ENCODE results near the gene ACIN1. TPM values are rescaled to one million over a fixed set of nuclear protein-coding genes. Genes with fewer than 3 reads are reported as not detected.

ACIN1 gene
- total and polyA plus RNA-seq, 2 of the 13 experiments (the other 11 are each of a cell fraction or from before 2014, with no cell fraction given), result 165 to 183 TPM

- peak; percentile 94 for TF ChIP-seq ZNF740 (CRISPR knock-in tag; IDR thresholded peaks at IDR 0.05)
- TF ChIP-seq ZNF547 (CRISPR knock-in tag; IDR thresholded peaks at IDR 0.05), result no peak; the same call in 1 of the 2 replicates
- TF ChIP-seq PCBP1 (IDR thresholded peaks at IDR 0.05; ENCODE audit: borderline replicate concordance, low read depth, low read length), result 0 out of 2 replicates have a peak, but pooled peaks have one; percentile 33
- no peak for TF ChIP-seq ZNF136 (CRISPR knock-in tag; IDR thresholded peaks at IDR 0.05; ENCODE audit: low read depth)
- TF ChIP-seq ZNF331 (CRISPR knock-in tag; IDR thresholded peaks at IDR 0.05), result peak; percentile 42; the same call in 1 of the 2 replicates
- 0 out of 2 replicates have a peak, but pooled peaks have one; percentile 23 for TF ChIP-seq ZNF280B (CRISPR knock-in tag; IDR thresholded peaks at IDR 0.05; ENCODE audit: borderline replicate concordance)
- TF ChIP-seq ZNF780A (CRISPR knock-in tag; IDR thresholded peaks at IDR 0.05), result no peak
- no peak for TF ChIP-seq HCFC1 (IDR thresholded peaks at IDR 0.05; ENCODE audit: low read depth, low read length)
- no peak for TF ChIP-seq ATF4 (CRISPR knock-in tag; IDR thresholded peaks at IDR 0.05)
- no peak for TF ChIP-seq ZBTB42 (CRISPR knock-in tag; IDR thresholded peaks at IDR 0.05)
- peak; percentile 65; the same call in 1 of the 2 replicates for TF ChIP-seq NFKB2 (CRISPR knock-in tag; IDR thresholded peaks at IDR 0.05; ENCODE audit: borderline replicate concordance)
- TF ChIP-seq ZNF20 (CRISPR knock-in tag; IDR thresholded peaks at IDR 0.05), result no peak
- no peak for TF ChIP-seq ELF3 (CRISPR knock-in tag; IDR thresholded peaks at IDR 0.05)
- no peak for TF ChIP-seq ZBTB21 (CRISPR knock-in tag; IDR thresholded peaks at IDR 0.05)
- TF ChIP-seq ZNF432 (CRISPR knock-in tag; IDR thresholded peaks at IDR 0.05; ENCODE audit: borderline replicate concordance), result no peak
- peak; percentile 53 for TF ChIP-seq AGO1 (IDR thresholded peaks at IDR 0.05; ENCODE audit: low read depth, low read length, poor library complexity, severe bottlenecking)
- TF ChIP-seq AHDC1 (CRISPR knock-in tag; IDR thresholded peaks at IDR 0.05; ENCODE audit: borderline replicate concordance), result no peak
- no peak for TF ChIP-seq MBNL3 (CRISPR knock-in tag; conservative IDR thresholded peaks at IDR 0.05)
- no peak for TF ChIP-seq ZNF652 (CRISPR knock-in tag; IDR thresholded peaks at IDR 0.05; ENCODE audit: borderline replicate concordance, low read depth)
- no peak for TF ChIP-seq TRAFD1 (CRISPR knock-in tag; IDR thresholded peaks at IDR 0.05; ENCODE audit: borderline replicate concordance)
Observed at GRCh38 chr14:23052182-23052623, 42.7 kb downstream of the ACIN1 start (continued).

Measured in HepG2 (cell line).